H1 (cell line): Measurements from ENCODE around the gene ZNF407. TPM values are rescaled to one million over a fixed set of nuclear protein-coding genes. Genes with fewer than 3 reads are reported as not detected.

ENCODE experiments used
- CTCF ChIA-PET: fragments of 300-600 bp; sonication (Branson Sonifier 250); formaldehyde crosslinking; loops from one replicate; lab custom pipeline; 2021; ENCODE audit not compliant: partially characterized antibody; lab: Charles Lee
- POLR2A ChIA-PET: fragments of 300-600 bp; sonication (Branson Sonifier 250); formaldehyde crosslinking; loops from one replicate; lab custom pipeline; 2021; ENCODE audit warnings: inconsistent platforms; ENCODE audit not compliant: partially characterized antibody; lab: Charles Lee
- DNase-seq, 2 experiments: peaks; one replicate each; pipeline versions ENCODE4 v3.0.0 to v3.0.0-alpha.2; 2010 to 2022; ENCODE audit warnings: low spot score in 2 of 2, low read depth in 1 of 2, mixed read lengths in 1 of 2
- FAIRE-seq: peaks from 2 replicates; lab custom pipeline; 2011; peaks lifted over from hg19 to GRCh38; lab: Jason Lieb, UNC
- H2AFZ ChIP-seq: 2 replicates; pipeline ENCODE4 v1.8.1; 2012; ENCODE audit warnings: low read length, inconsistent platforms
- H2AK5ac ChIP-seq: 2 replicates; pipeline ENCODE4 v1.6.1; 2013; ENCODE audit warnings: low read depth, low read length
- H2BK120ac ChIP-seq: replicated peaks from 2 replicates; pipeline ENCODE3; 2013; ENCODE audit warnings: low read depth, low read length, inconsistent platforms
- H2BK12ac ChIP-seq: 2 replicates; pipeline ENCODE4 v1.6.1; 2013; ENCODE audit warnings: low read depth, low read length
- H2BK15ac ChIP-seq: 2 replicates; pipeline ENCODE4 v1.6.1; 2013; ENCODE audit warnings: low read length
- H2BK20ac ChIP-seq: 2 replicates; pipeline ENCODE4 v1.6.1; 2013; ENCODE audit warnings: low read length
- H2BK5ac ChIP-seq: 2 replicates; pipeline ENCODE4 v1.6.1; 2013; ENCODE audit warnings: low read depth, low read length
- H3K14ac ChIP-seq: 2 replicates; pipeline ENCODE4 v1.6.1; 2013; ENCODE audit warnings: inconsistent platforms; ENCODE audit not compliant: insufficient read length
- H3K18ac ChIP-seq: 2 replicates; pipeline ENCODE4 v1.6.1; 2013; ENCODE audit warnings: low read length; ENCODE audit errors: extremely low read depth
- H3K23ac ChIP-seq: 2 replicates; pipeline ENCODE4 v1.6.1; 2013; ENCODE audit warnings: inconsistent platforms; ENCODE audit not compliant: insufficient read length
- H3K23me2 ChIP-seq: 2 replicates; pipeline ENCODE4 v1.6.1; 2013; ENCODE audit warnings: low read depth, low read length
- H3K27ac ChIP-seq: 2 replicates; pipeline ENCODE4 v1.6.1; 2011; ENCODE audit warnings: low read depth, low read length, inconsistent platforms
- H3K27me3 ChIP-seq, 4 experiments: replicated peaks in 1 of 4; 1 replicate in 1 of 4; 2 replicates in 3 of 4; pipeline versions ENCODE4 v1.6.1 to v1.8.1; 2011 to 2013; ENCODE audit warnings: low read length in 3 of 4, mild to moderate bottlenecking in 3 of 4, inconsistent platforms in 2 of 4, mixed read lengths in 2 of 4, moderate library complexity in 1 of 4; ENCODE audit not compliant: control insufficient read depth in 3 of 4, insufficient read depth in 3 of 4; ENCODE audit errors: extremely low read depth in 1 of 4
- H3K36me3 ChIP-seq, 4 experiments: 2 replicates each; pipeline versions ENCODE4 v1.6.1 to v1.8.1; 2011 to 2013; ENCODE audit warnings: mild to moderate bottlenecking in 4 of 4, low read length in 3 of 4, moderate library complexity in 2 of 4, control low read depth in 1 of 4, inconsistent platforms in 1 of 4; ENCODE audit not compliant: insufficient read depth in 4 of 4, control insufficient read depth in 2 of 4
- H3K4ac ChIP-seq: replicated peaks from 2 replicates; pipeline ENCODE3; 2013; ENCODE audit warnings: low read length, low read depth, mixed read lengths, inconsistent platforms; ENCODE audit not compliant: insufficient read length
- H3K4me1 ChIP-seq, 4 experiments: replicated peaks in 1 of 4; 1 replicate in 1 of 4; 2 replicates in 3 of 4; pipeline versions ENCODE4 v1.6.1 to v1.8.1; 2011 to 2013; ENCODE audit warnings: low read length in 3 of 4, inconsistent platforms in 2 of 4, mixed read lengths in 1 of 4; ENCODE audit not compliant: insufficient read depth in 4 of 4, control insufficient read depth in 3 of 4
- H3K4me2 ChIP-seq, 2 experiments: 2 replicates each; pipeline versions ENCODE4 v1.6.1 to v1.8.1; 2011 to 2013; ENCODE audit warnings: low read depth in 2 of 2, low read length in 2 of 2, control low read depth in 1 of 2, inconsistent platforms in 1 of 2, mild to moderate bottlenecking in 1 of 2; ENCODE audit not compliant: insufficient read depth in 1 of 2
- H3K4me3 ChIP-seq, 4 experiments: fragments of 200-600, 300-600 bp in 1 of 4; sonication (generic), shearing (Covaris generic), sonication (Bioruptor Twin) in 1 of 4; 2 replicates each; pipeline versions ENCODE4 v1.5.1 to v1.8.1; 2011 to 2016; ENCODE audit warnings: low read length in 4 of 4, low read depth in 3 of 4, control low read depth in 2 of 4, inconsistent platforms in 2 of 4, mild to moderate bottlenecking in 2 of 4, mixed read lengths in 1 of 4, moderate library complexity in 1 of 4; ENCODE audit not compliant: insufficient read depth in 2 of 4; ENCODE audit errors: extremely low read depth in 1 of 4
- H3K56ac ChIP-seq: replicated peaks from 2 replicates; pipeline ENCODE3; 2013; ENCODE audit warnings: low read depth, mild to moderate bottlenecking, mixed read lengths, low read length, inconsistent platforms; ENCODE audit not compliant: insufficient read length
- H3K79me1 ChIP-seq: 2 replicates; pipeline ENCODE4 v1.6.1; 2013; ENCODE audit warnings: low read depth, low read length, control low read depth
- H3K79me2 ChIP-seq, 2 experiments: 2 replicates each; pipeline versions ENCODE4 v1.6.1 to v1.8.1; 2012 to 2013; ENCODE audit warnings: low read length in 2 of 2, mild to moderate bottlenecking in 2 of 2, inconsistent platforms in 1 of 2; ENCODE audit not compliant: insufficient read depth in 2 of 2, control insufficient read depth in 1 of 2
- H3K9ac ChIP-seq, 4 experiments: replicated peaks in 1 of 4; 1 replicate in 1 of 4; 2 replicates in 3 of 4; pipeline versions ENCODE4 v1.6.1 to v1.8.1; 2011 to 2013; ENCODE audit warnings: low read depth in 3 of 4, low read length in 3 of 4, control low read depth in 2 of 4, mild to moderate bottlenecking in 2 of 4, moderate library complexity in 2 of 4, inconsistent platforms in 1 of 4; ENCODE audit errors: extremely low read depth in 1 of 4
- H3K9me3 ChIP-seq, 2 experiments: 2 replicates each; pipeline versions ENCODE4 v1.6.1 to v1.8.1; 2012 to 2013; ENCODE audit warnings: mild to moderate bottlenecking in 2 of 2, moderate library complexity in 2 of 2, control low read depth in 1 of 2, inconsistent platforms in 1 of 2, low read depth in 1 of 2, low read length in 1 of 2, mixed read lengths in 1 of 2; ENCODE audit not compliant: insufficient read depth in 2 of 2
- H4K20me1 ChIP-seq, 2 experiments: replicated peaks in 1 of 2; 2 replicates each; pipeline versions ENCODE3 to v1.8.1; 2011 to 2013; ENCODE audit warnings: inconsistent platforms in 2 of 2, low read length in 2 of 2, mild to moderate bottlenecking in 1 of 2; ENCODE audit not compliant: insufficient read depth in 2 of 2, control insufficient read depth in 1 of 2
- H4K5ac ChIP-seq: 2 replicates; pipeline ENCODE4 v1.6.1; 2013; ENCODE audit warnings: low read length, low read depth, mixed read lengths, inconsistent platforms; ENCODE audit not compliant: insufficient read length
- H4K8ac ChIP-seq: 2 replicates; pipeline ENCODE4 v1.8.0; 2013; ENCODE audit warnings: mild to moderate bottlenecking, moderate library complexity, low read length, inconsistent platforms; ENCODE audit not compliant: insufficient read depth; ENCODE audit errors: extremely low read depth
- H4K91ac ChIP-seq: replicated peaks from 2 replicates; pipeline ENCODE3; 2013; ENCODE audit warnings: low read length, mixed read lengths, inconsistent platforms; ENCODE audit not compliant: insufficient read length
- ATF2 ChIP-seq: IDR thresholded peaks from 2 replicates; pipeline ENCODE4 v1.6.1; 2012; ENCODE audit warnings: low read length, inconsistent platforms
- BCL11A ChIP-seq, 2 experiments: IDR thresholded peaks; one replicate each; pipeline ENCODE4 v1.6.1; 2011; ENCODE audit warnings: low read depth in 2 of 2, low read length in 2 of 2, mild to moderate bottlenecking in 2 of 2
- E2F6 ChIP-seq: IDR thresholded peaks from 2 replicates; pipeline ENCODE4 v1.6.1; 2012; ENCODE audit warnings: inconsistent platforms
- EP300 ChIP-seq, 2 experiments: IDR thresholded peaks; 1 replicate in 1 of 2; 2 replicates in 1 of 2; pipeline ENCODE4 v1.6.1; 2011 to 2012; ENCODE audit warnings: low read depth in 2 of 2, low read length in 2 of 2, mild to moderate bottlenecking in 2 of 2, borderline replicate concordance in 1 of 2, inconsistent platforms in 1 of 2, moderate library complexity in 1 of 2
- FOSL1 ChIP-seq: IDR thresholded peaks from 2 replicates; pipeline ENCODE4 v1.6.1; 2011; ENCODE audit warnings: mild to moderate bottlenecking, low read depth, low read length, moderate library complexity; ENCODE audit not compliant: insufficient read depth
- NRF1 ChIP-seq: IDR thresholded peaks from 2 replicates; pipeline ENCODE4 v1.6.1; 2011; ENCODE audit warnings: mild to moderate bottlenecking, low read depth, low read length, improper control_type of control experiment
- POLR2A ChIP-seq, 2 experiments: IDR thresholded peaks; 1 replicate in 1 of 2; 2 replicates in 1 of 2; pipeline ENCODE4 v1.6.1; 2011; ENCODE audit warnings: low read depth in 2 of 2, low read length in 2 of 2, mild to moderate bottlenecking in 2 of 2; ENCODE audit errors: control extremely low read depth in 1 of 2
- POU5F1 ChIP-seq: IDR thresholded peaks from 2 replicates; pipeline ENCODE4 v1.6.1; 2011; ENCODE audit warnings: low read depth, mild to moderate bottlenecking, low read length, moderate library complexity
- RBBP5 ChIP-seq: IDR thresholded peaks from 2 replicates; pipeline ENCODE4 v1.7.1; 2012; ENCODE audit warnings: low read depth, mild to moderate bottlenecking, inconsistent platforms, low read length, moderate library complexity, borderline replicate concordance
- RFX5 ChIP-seq: IDR thresholded peaks from 2 replicates; pipeline ENCODE4 v1.6.1; 2011; ENCODE audit warnings: low read depth, low read length, improper control_type of control experiment, borderline replicate concordance
- SIX5 ChIP-seq: IDR thresholded peaks from 2 replicates; pipeline ENCODE4 v1.6.1; 2011; ENCODE audit warnings: mild to moderate bottlenecking, low read depth, low read length
- TCF12 ChIP-seq: IDR thresholded peaks from 2 replicates; pipeline ENCODE4 v1.6.1; 2011; ENCODE audit warnings: low read depth, mild to moderate bottlenecking, low read length
- WGBS, 2 experiments: shearing (Covaris generic) in 1 of 2; methylation state at CpG; one replicate each; pipeline versions ENCODE4 v1.1.6 to v1.1.7; 2013 to 2015; ENCODE audit warnings: low lambda C conversion rate in 2 of 2, mixed read lengths in 2 of 2, inconsistent platforms in 1 of 2, low coverage in 1 of 2, missing lambda C conversion rate in 1 of 2; ENCODE audit not compliant: insufficient replicate concordance in 2 of 2, insufficient coverage in 1 of 2, insufficient read length in 1 of 2; ENCODE audit errors: extremely low coverage in 1 of 2, missing lambda C conversion rate in 1 of 2; 5-methylcytosine and 5-hydroxymethylcytosine counted together
- polyA plus RNA-seq, 7 experiments: library from polyadenylated mRNA; depleted of rRNA in 3 of 7; stranded (reverse) in 5 of 7; unstranded in 2 of 7; fragments of >200 nt in 5 of 7; fragments of 200-250 nt in 2 of 7; gene quantifications; 1 replicate in 5 of 7; 2 replicates in 1 of 7; 4 replicates in 1 of 7; pipeline versions ENCODE4 v1.2.1 to v1.2.3, GENCODE V29; 2011 to 2013; ENCODE audit warnings: missing spikeins in 2 of 7, mixed read lengths in 2 of 7
- total RNA-seq: library from RNA; stranded (reverse); fragmentation: NEBNext Ultra II Directional; extraction: Animal tissue kit (Norgen Biotek cat#: 25700); gene quantifications from 2 replicates; pipeline ENCODE4 v1.2.1, GENCODE V29; 2021

ZNF407 gene
- total and polyA plus RNA-seq, 2 of the 8 experiments (the other 6 are each of a cell fraction or from before 2014, with no cell fraction given) = 1.5 to 6.8 TPM

DNA sequence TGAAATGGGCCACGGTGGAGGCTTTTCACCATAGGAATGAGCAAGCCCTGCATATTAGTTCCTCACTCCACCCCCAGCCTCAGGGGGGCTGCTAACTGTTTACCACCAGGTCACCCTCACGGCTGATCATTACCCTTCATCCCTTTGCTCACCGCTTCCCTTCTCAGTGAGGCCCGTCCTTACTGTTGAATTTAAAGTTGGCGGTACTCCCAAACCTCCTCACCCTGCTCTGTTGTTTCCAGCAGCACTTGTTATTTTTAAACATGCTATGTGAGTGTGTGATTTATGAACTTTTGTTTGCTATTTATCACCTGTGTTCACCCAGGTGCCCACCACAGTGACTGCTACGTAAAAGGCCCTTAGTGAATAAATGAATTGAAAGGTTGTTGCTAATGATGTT lies 243.6 kb downstream of the ZNF407 start:
- Histone ChIP-seq H3K79me1 (no peaks in the 10 kb centered on the region), H3K23me2 (no peaks in the 10 kb centered on the region), H3K79me2 (no peaks in the 10 kb centered on the region), H4K5ac (no peak overlapping the region), H2BK5ac (no peak overlapping the region), H3K18ac (no peak overlapping the region), H3K9ac (no peak overlapping the region), H3K23ac (no peak overlapping the region), H3K4me1 (peaks cover 0 to 2% (median 1%) of the 10 kb centered on the region in 4 experiments; a peak in 3 of 7 replicates), H3K4ac (no peak overlapping the region), H3K4me2 (no peak overlapping the region), H3K27ac (no peak overlapping the region), H4K8ac (no peak overlapping the region), H3K4me3 (no peak overlapping the region), H3K14ac (no peak overlapping the region), H4K91ac (no peak overlapping the region), H3K36me3 (no peaks in the 10 kb centered on the region), H3K56ac (no peak overlapping the region), H2AK5ac (no peak overlapping the region), H4K20me1 (no peaks in the 10 kb centered on the region), H3K27me3 (no peaks in the 10 kb centered on the region), H2AFZ (no peak overlapping the region), H2BK15ac (no peak overlapping the region), H2BK120ac (no peak overlapping the region), H2BK12ac (no peak overlapping the region), H3K9me3 (no peaks in the 10 kb centered on the region), H2BK20ac (no peak overlapping the region)
- ChIA-PET POLR2A (no interaction called here), CTCF (interaction anchor here (1.0 kb wide), 1 partner anchor 56 kb away, joined by 3 read pairs; no protein-coding TSS in a partner anchor)
- WGBS, 2 experiments = 91% methylated on average over 6 of the region's 6 CpGs; no CpG with 5 or more reads in 1 of the 2 experiments
- no peak for DNase-seq
- FAIRE-seq = no peak
- no peak for TF ChIP-seq SIX5
- TF ChIP-seq ATF2 = no peak
- TF ChIP-seq E2F6 = no peak
- no peak for TF ChIP-seq RBBP5
- no peak for TF ChIP-seq POU5F1
- no peak for TF ChIP-seq POLR2A (IDR thresholded peaks at IDR 0.05; ENCODE audit: control extremely low read depth in 1 of 2, low read depth in 2 of 2, low read length in 2 of 2)
- no peak for TF ChIP-seq TCF12
- TF ChIP-seq BCL11A (IDR thresholded peaks at IDR 0.05; ENCODE audit: low read depth in 2 of 2, low read length in 2 of 2) = no peak
- TF ChIP-seq FOSL1 = no peak
- no peak for TF ChIP-seq RFX5
- TF ChIP-seq EP300 (IDR thresholded peaks at IDR 0.05; ENCODE audit: borderline replicate concordance in 1 of 2, low read depth in 2 of 2, low read length in 2 of 2) = no peak
- TF ChIP-seq NRF1 = no peak
